ENCODE measurements around the gene SLC6A19. TPM values are rescaled to one million over a fixed set of nuclear protein-coding genes. Genes with fewer than 3 reads are reported as not detected.

The SLC6A19 gene
- polyA plus RNA-seq, 3 donors = not detected

GRCh38 chr5:1231354-1231905 lies 30.0 kb downstream of the SLC6A19 start:
- intact Hi-C loops (cut with micrococcal nuclease) = no loop called here
- Histone ChIP-seq H3K9me3 (replicated peaks in 1 of 2; ENCODE audit: control insufficient read depth in 1 of 2, insufficient read depth in 1 of 2, low read length in 2 of 2) (peaks cover 14% of the 10 kb centered on the region in 2 donors), H3K4me3 (replicated peaks in 1 of 3; ENCODE audit: low read depth in 2 of 3, low read length in 3 of 3) (no peak overlapping the region), H3K27ac (ENCODE audit: low read depth in 1 of 2, low read length in 2 of 2) (no peak overlapping the region), H4K20me1 (ENCODE audit: insufficient read depth, low read length) (no peaks in the 10 kb centered on the region), H3K4me2 (replicated peaks; ENCODE audit: extremely low read depth, low read length, poor library complexity, severe bottlenecking) (no peak overlapping the region), H3K27me3 (ENCODE audit: control insufficient read depth in 2 of 2, insufficient read depth in 2 of 2, low read length in 2 of 2) (no peaks in the 10 kb centered on the region), H3K4me1 (ENCODE audit: control insufficient read depth in 1 of 2, insufficient read depth in 2 of 2, low read length in 2 of 2) (no peaks in the 10 kb centered on the region), H3K79me2 (ENCODE audit: insufficient read depth, low read length) (no peaks in the 10 kb centered on the region), H2AFZ (ENCODE audit: insufficient read depth, low read depth, low read length, poor library complexity, severe bottlenecking) (no peak overlapping the region), H3K9ac (ENCODE audit: insufficient read depth, low read length, poor library complexity, severe bottlenecking) (no peak overlapping the region), H3K36me3 (replicated peaks in 1 of 2; ENCODE audit: control insufficient read depth in 1 of 2, insufficient read depth in 2 of 2, low read length in 2 of 2) (no peaks in the 10 kb centered on the region)
- Mint-ChIP-seq H3K4me1 (no peaks in the 10 kb centered on the region), H3K4me3 (no peak overlapping the region), H3K36me3 (no peaks in the 10 kb centered on the region), H3K27ac (no peak overlapping the region), H3K27me3 (ENCODE audit: low read depth in 3 of 3) (peaks cover 5 to 19% (median 10%) of the 10 kb centered on the region in 3 donors), H3K9me3 (peaks cover 10 to 23% (median 13%) of the 10 kb centered on the region in 7 donors)
- 76% methylated on average over 13 of the region's 13 CpGs for WGBS (ENCODE audit: insufficient coverage)
- DNase-seq = no peak
- no peak for TF ChIP-seq CTCF (IDR thresholded peaks at IDR 0.05)

GRCh38 chr5:1232780-1233179 lies 31.4 kb downstream of the SLC6A19 start:
- Histone ChIP-seq H3K27me3 (ENCODE audit: control insufficient read depth in 2 of 2, insufficient read depth in 2 of 2, low read length in 2 of 2) (no peaks in the 10 kb centered on the region), H2AFZ (ENCODE audit: insufficient read depth, low read depth, low read length, poor library complexity, severe bottlenecking) (no peak overlapping the region), H3K9me3 (replicated peaks in 1 of 2; ENCODE audit: control insufficient read depth in 1 of 2, insufficient read depth in 1 of 2, low read length in 2 of 2) (peaks cover 16 to 18% of the 10 kb centered on the region in 2 donors), H4K20me1 (ENCODE audit: insufficient read depth, low read length) (no peaks in the 10 kb centered on the region), H3K4me1 (ENCODE audit: control insufficient read depth in 1 of 2, insufficient read depth in 2 of 2, low read length in 2 of 2) (no peaks in the 10 kb centered on the region), H3K27ac (ENCODE audit: low read depth in 1 of 2, low read length in 2 of 2) (no peak overlapping the region), H3K4me2 (replicated peaks; ENCODE audit: extremely low read depth, low read length, poor library complexity, severe bottlenecking) (no peak overlapping the region), H3K36me3 (replicated peaks in 1 of 2; ENCODE audit: control insufficient read depth in 1 of 2, insufficient read depth in 2 of 2, low read length in 2 of 2) (no peaks in the 10 kb centered on the region), H3K4me3 (replicated peaks in 1 of 3; ENCODE audit: low read depth in 2 of 3, low read length in 3 of 3) (no peak overlapping the region), H3K9ac (ENCODE audit: insufficient read depth, low read length, poor library complexity, severe bottlenecking) (no peak overlapping the region), H3K79me2 (ENCODE audit: insufficient read depth, low read length) (no peaks in the 10 kb centered on the region)
- H3K27me3 Mint-ChIP-seq (ENCODE audit: low read depth in 3 of 3) = peaks cover 5 to 15% (median 13%) of the 10 kb centered on the region in 3 donors
- DNase-seq = no peak
- 93% methylated on average over 25 of the region's 25 CpGs for WGBS (ENCODE audit: insufficient coverage)
- H3K4me1 Mint-ChIP-seq = no peaks in the 10 kb centered on the region
- H3K9me3 Mint-ChIP-seq = peaks cover 10 to 32% (median 18%) of the 10 kb centered on the region in 7 donors
- H3K27ac Mint-ChIP-seq = no peak overlapping the region
- H3K4me3 Mint-ChIP-seq = no peak overlapping the region
- no peak for TF ChIP-seq CTCF (IDR thresholded peaks at IDR 0.05)
- intact Hi-C loops (cut with micrococcal nuclease) = no loop called here
- H3K36me3 Mint-ChIP-seq = no peaks in the 10 kb centered on the region

Measured in CD14-positive monocyte (primary cell).